ENCODE results near the gene RUSC2.

The RUSC2 gene

GRCh38 chr9:35511453-35511852 lies 21.5 kb downstream of the RUSC2 start:
- Histone ChIP-seq H3K27ac (ENCODE audit: low read depth, low read length) (no peak overlapping the region), H3K4me3 (ENCODE audit: low read depth, low read length) (no peak overlapping the region)

GRCh38 chr9:35515766-35516165 lies 25.9 kb downstream of the RUSC2 start:
- Histone ChIP-seq H3K27ac (ENCODE audit: low read depth, low read length) (no peak overlapping the region), H3K4me1 (ENCODE audit: control insufficient read depth, insufficient read depth, low read length) (peaks cover 45% of the 10 kb centered on the region), H3K9ac (ENCODE audit: low read depth, low read length) (no peak overlapping the region), H3K9me3 (ENCODE audit: control insufficient read depth, insufficient read depth, low read length) (no peaks in the 10 kb centered on the region), H3K27me3 (ENCODE audit: control insufficient read depth, insufficient read depth, low read length) (no peaks in the 10 kb centered on the region), H3K36me3 (ENCODE audit: control insufficient read depth, insufficient read depth, low read length) (no peaks in the 10 kb centered on the region), H3K4me3 (ENCODE audit: low read depth, low read length) (no peak overlapping the region)

More at GRCh38 chr9:35511453-35511852, 21.5 kb downstream of the RUSC2 start:
- H3K27me3 ChIP-seq (ENCODE audit: control insufficient read depth, insufficient read depth, low read length), result no peaks in the 10 kb centered on the region
- no peaks in the 10 kb centered on the region for H3K9me3 ChIP-seq (ENCODE audit: control insufficient read depth, insufficient read depth, low read length)
- no peak overlapping the region for H3K9ac ChIP-seq (ENCODE audit: low read depth, low read length)
- peaks cover 11% of the 10 kb centered on the region; the same call in 1 of the 2 replicates for H3K4me1 ChIP-seq (ENCODE audit: control insufficient read depth, insufficient read depth, low read length)
- H3K36me3 ChIP-seq (ENCODE audit: control insufficient read depth, insufficient read depth, low read length), result no peaks in the 10 kb centered on the region

GRCh38 chr9:35516479-35516878 lies 26.6 kb downstream of the RUSC2 start:
- Histone ChIP-seq H3K36me3 (ENCODE audit: control insufficient read depth, insufficient read depth, low read length) (no peaks in the 10 kb centered on the region), H3K9ac (ENCODE audit: low read depth, low read length) (no peak overlapping the region), H3K27me3 (ENCODE audit: control insufficient read depth, insufficient read depth, low read length) (no peaks in the 10 kb centered on the region), H3K27ac (ENCODE audit: low read depth, low read length) (no peak overlapping the region), H3K9me3 (ENCODE audit: control insufficient read depth, insufficient read depth, low read length) (no peaks in the 10 kb centered on the region), H3K4me3 (ENCODE audit: low read depth, low read length) (no peak overlapping the region), H3K4me1 (ENCODE audit: control insufficient read depth, insufficient read depth, low read length) (peaks cover 43% of the 10 kb centered on the region)

GRCh38 chr9:35517131-35517530 lies 27.2 kb downstream of the RUSC2 start:
- no peak overlapping the region for H3K9ac ChIP-seq (ENCODE audit: low read depth, low read length)
- peaks cover 43% of the 10 kb centered on the region for H3K4me1 ChIP-seq (ENCODE audit: control insufficient read depth, insufficient read depth, low read length)
- no peaks in the 10 kb centered on the region for H3K36me3 ChIP-seq (ENCODE audit: control insufficient read depth, insufficient read depth, low read length)
- no peaks in the 10 kb centered on the region for H3K27me3 ChIP-seq (ENCODE audit: control insufficient read depth, insufficient read depth, low read length)
- H3K4me3 ChIP-seq (ENCODE audit: low read depth, low read length), result no peak overlapping the region
- peak overlapping the region; percentile 80 for H3K27ac ChIP-seq (ENCODE audit: low read depth, low read length)
- H3K9me3 ChIP-seq (ENCODE audit: control insufficient read depth, insufficient read depth, low read length), result no peaks in the 10 kb centered on the region

- no peaks in the 10 kb centered on the region for H3K9me3 ChIP-seq (ENCODE audit: control insufficient read depth, insufficient read depth, low read length)
- no peak overlapping the region for H3K9ac ChIP-seq (ENCODE audit: low read depth, low read length)
- H3K36me3 ChIP-seq (ENCODE audit: control insufficient read depth, insufficient read depth, low read length), result no peaks in the 10 kb centered on the region
- H3K4me3 ChIP-seq (ENCODE audit: low read depth, low read length), result no peak overlapping the region
- no peaks in the 10 kb centered on the region for H3K27me3 ChIP-seq (ENCODE audit: control insufficient read depth, insufficient read depth, low read length)
- H3K4me1 ChIP-seq (ENCODE audit: control insufficient read depth, insufficient read depth, low read length), result peaks cover 43% of the 10 kb centered on the region
- peak overlapping the region; percentile 80 for H3K27ac ChIP-seq (ENCODE audit: low read depth, low read length)
These were observed 27.8 kb downstream of the RUSC2 start for GRCh38 chr9:35517552-35518224.

GRCh38 chr9:35518225-35518821 lies 28.4 kb downstream of the RUSC2 start:
- Histone ChIP-seq H3K27ac (ENCODE audit: low read depth, low read length) (peak overlapping the region; percentile 80), H3K36me3 (ENCODE audit: control insufficient read depth, insufficient read depth, low read length) (no peaks in the 10 kb centered on the region), H3K9me3 (ENCODE audit: control insufficient read depth, insufficient read depth, low read length) (no peaks in the 10 kb centered on the region), H3K4me1 (ENCODE audit: control insufficient read depth, insufficient read depth, low read length) (peaks cover 43% of the 10 kb centered on the region), H3K4me3 (ENCODE audit: low read depth, low read length) (no peak overlapping the region), H3K27me3 (ENCODE audit: control insufficient read depth, insufficient read depth, low read length) (no peaks in the 10 kb centered on the region), H3K9ac (ENCODE audit: low read depth, low read length) (no peak overlapping the region)

GRCh38 chr9:35518981-35519679 lies 29.2 kb downstream of the RUSC2 start:
- Histone ChIP-seq H3K27me3 (ENCODE audit: control insufficient read depth, insufficient read depth, low read length) (no peaks in the 10 kb centered on the region), H3K4me3 (ENCODE audit: low read depth, low read length) (no peak overlapping the region), H3K9ac (ENCODE audit: low read depth, low read length) (no peak overlapping the region), H3K27ac (ENCODE audit: low read depth, low read length) (peak overlapping the region; percentile 71), H3K9me3 (ENCODE audit: control insufficient read depth, insufficient read depth, low read length) (no peaks in the 10 kb centered on the region), H3K4me1 (ENCODE audit: control insufficient read depth, insufficient read depth, low read length) (peaks cover 43% of the 10 kb centered on the region), H3K36me3 (ENCODE audit: control insufficient read depth, insufficient read depth, low read length) (no peaks in the 10 kb centered on the region)

DNA sequence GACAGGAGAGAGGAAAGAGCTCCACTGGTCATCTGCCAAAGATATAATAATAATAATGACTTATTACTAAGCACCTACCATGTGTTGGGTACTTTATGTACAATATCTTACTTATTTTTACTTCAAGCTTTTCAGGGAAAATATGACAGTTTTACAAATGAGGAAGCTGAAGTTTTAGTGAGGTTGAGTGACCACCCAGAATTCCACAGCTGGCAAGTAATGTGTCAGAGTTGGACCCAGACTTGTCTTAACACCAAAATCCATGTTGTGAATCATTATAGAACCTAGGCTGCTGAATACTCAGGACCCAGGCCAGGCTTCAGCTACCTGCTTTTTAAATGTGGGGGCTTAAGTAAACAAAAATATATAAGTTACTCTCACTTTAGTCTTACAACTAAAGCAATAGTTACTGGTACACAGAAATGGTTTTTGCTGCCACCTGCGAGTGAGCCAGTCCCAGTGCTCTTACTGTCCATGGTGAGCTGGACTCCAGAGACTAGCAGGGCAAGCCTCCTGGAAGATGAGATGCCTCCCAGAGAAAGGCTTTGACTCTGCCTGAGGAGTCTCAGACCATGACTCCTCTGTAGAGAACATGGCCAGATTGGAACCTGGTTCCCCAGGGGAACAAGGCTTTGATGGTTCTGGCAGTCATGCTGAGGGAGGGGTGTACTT lies 29.9 kb downstream of the RUSC2 start:
- Histone ChIP-seq H3K9ac (ENCODE audit: low read depth, low read length) (no peak overlapping the region), H3K9me3 (ENCODE audit: control insufficient read depth, insufficient read depth, low read length) (no peaks in the 10 kb centered on the region), H3K4me3 (ENCODE audit: low read depth, low read length) (no peak overlapping the region), H3K27me3 (ENCODE audit: control insufficient read depth, insufficient read depth, low read length) (no peaks in the 10 kb centered on the region), H3K27ac (ENCODE audit: low read depth, low read length) (peak overlapping the region; percentile 4), H3K36me3 (ENCODE audit: control insufficient read depth, insufficient read depth, low read length) (no peaks in the 10 kb centered on the region), H3K4me1 (ENCODE audit: control insufficient read depth, insufficient read depth, low read length) (peaks cover 43% of the 10 kb centered on the region)

DNA sequence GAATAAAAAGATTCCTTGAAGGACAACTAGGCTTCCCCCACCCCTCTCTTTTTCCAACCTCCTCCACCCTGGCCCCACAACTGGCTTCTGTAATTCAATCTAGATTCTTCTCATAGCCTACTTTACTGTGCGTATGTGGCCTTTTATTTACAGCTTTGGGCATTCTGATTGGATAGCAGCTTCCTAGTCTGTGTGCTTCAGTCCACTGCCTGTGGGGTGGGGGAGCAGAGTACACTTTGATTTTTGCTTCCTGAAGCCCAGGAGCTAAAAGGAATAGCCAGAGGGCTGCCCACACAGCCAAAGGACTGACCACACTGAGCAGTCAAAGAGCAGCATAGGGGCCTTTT lies 30.4 kb downstream of the RUSC2 start:
- H3K4me3 ChIP-seq (ENCODE audit: low read depth, low read length), result no peak overlapping the region
- no peaks in the 10 kb centered on the region for H3K27me3 ChIP-seq (ENCODE audit: control insufficient read depth, insufficient read depth, low read length)
- no peaks in the 10 kb centered on the region for H3K36me3 ChIP-seq (ENCODE audit: control insufficient read depth, insufficient read depth, low read length)
- no peak overlapping the region for H3K27ac ChIP-seq (ENCODE audit: low read depth, low read length)
- peaks cover 43% of the 10 kb centered on the region for H3K4me1 ChIP-seq (ENCODE audit: control insufficient read depth, insufficient read depth, low read length)
- no peaks in the 10 kb centered on the region for H3K9me3 ChIP-seq (ENCODE audit: control insufficient read depth, insufficient read depth, low read length)
- no peak overlapping the region for H3K9ac ChIP-seq (ENCODE audit: low read depth, low read length)

- Histone ChIP-seq H3K4me1 (ENCODE audit: control insufficient read depth, insufficient read depth, low read length) (peaks cover 35% of the 10 kb centered on the region), H3K9ac (ENCODE audit: low read depth, low read length) (no peak overlapping the region), H3K36me3 (ENCODE audit: control insufficient read depth, insufficient read depth, low read length) (no peaks in the 10 kb centered on the region), H3K9me3 (ENCODE audit: control insufficient read depth, insufficient read depth, low read length) (no peaks in the 10 kb centered on the region), H3K27me3 (ENCODE audit: control insufficient read depth, insufficient read depth, low read length) (no peaks in the 10 kb centered on the region), H3K27ac (ENCODE audit: low read depth, low read length) (no peak overlapping the region), H3K4me3 (ENCODE audit: low read depth, low read length) (no peak overlapping the region)
These were observed 31.8 kb downstream of the RUSC2 start for GRCh38 chr9:35521708-35522107.

GRCh38 chr9:35522187-35522586 lies 32.3 kb downstream of the RUSC2 start:
- Histone ChIP-seq H3K4me1 (ENCODE audit: control insufficient read depth, insufficient read depth, low read length) (peaks cover 30% of the 10 kb centered on the region), H3K27ac (ENCODE audit: low read depth, low read length) (no peak overlapping the region), H3K36me3 (ENCODE audit: control insufficient read depth, insufficient read depth, low read length) (no peaks in the 10 kb centered on the region), H3K4me3 (ENCODE audit: low read depth, low read length) (no peak overlapping the region), H3K9ac (ENCODE audit: low read depth, low read length) (no peak overlapping the region), H3K9me3 (ENCODE audit: control insufficient read depth, insufficient read depth, low read length) (no peaks in the 10 kb centered on the region), H3K27me3 (ENCODE audit: control insufficient read depth, insufficient read depth, low read length) (no peaks in the 10 kb centered on the region)

All from HUES48 (cell line).